GM18511 (cell line): ENCODE results near the gene PCSK4.
A peak's percentile ranks its signal among the peaks of the same experiment; 100 is the strongest.
"Not testable (repeated sequence)": the region's sequence is repeated elsewhere in the genome, so short reads cannot be mapped to it uniquely, and the experiment has no call there.

Source experiments
- ATAC-seq: cut with Tn5 transposase; IDR thresholded peaks from one replicate; pipeline ENCODE4 v1.9.1; 2021; ENCODE audit warnings: mild to moderate bottlenecking, moderate library complexity; ENCODE audit not compliant: unreplicated experiment

PCSK4 gene

GRCh38 chr19:1441677-1442438, 48.3 kb downstream of the PCSK4 start:
- no peak for ATAC-seq

- ATAC-seq: no peak
Observed at GRCh38 chr19:1441022-1441426, 49.1 kb downstream of the PCSK4 start.

- ATAC-seq: no peak
Observed at GRCh38 chr19:1440418-1440801, 49.7 kb downstream of the PCSK4 start.

GRCh38 chr19:1439525-1440417, 50.4 kb downstream of the PCSK4 start:
- not testable (repeated sequence) for ATAC-seq

GRCh38 chr19:1438933-1439354, 51.2 kb downstream of the PCSK4 start:
- ATAC-seq: no peak

GRCh38 chr19:1438035-1438932, 51.9 kb downstream of the PCSK4 start, which contains the start of gene RPS15:
RPS15 (plus strand) TSS chr19:1438396; CDS start chr19:1438426, 30 bp downstream.
- peak; percentile 92 for ATAC-seq

GRCh38 chr19:1437609-1438008, 52.5 kb downstream of the PCSK4 start:
- no peak for ATAC-seq

GRCh38 chr19:1435378-1435989, 54.7 kb downstream of the PCSK4 start:
- no peak for ATAC-seq

GRCh38 chr19:1434577-1435060, 55.5 kb downstream of the PCSK4 start:
- ATAC-seq: no peak

- no peak for ATAC-seq
Observed at GRCh38 chr19:1434040-1434366, 56.1 kb downstream of the PCSK4 start.

- no peak for ATAC-seq
Observed at GRCh38 chr19:1433119-1434039, 56.8 kb downstream of the PCSK4 start.

- ATAC-seq: no peak
Observed at GRCh38 chr19:1432507-1432887, 57.7 kb downstream of the PCSK4 start.

- ATAC-seq: no peak
Observed at GRCh38 chr19:1431759-1432506, 58.2 kb downstream of the PCSK4 start.
